Stimulated activated CD8-positive, alpha-beta memory T cell treated with anti-CD3 and anti-CD28 coated beads, Interleukin-2, amount 100 ng/mL, for 48 hours (primary cell): ENCODE measurements around the gene TBL1X.

Experiments used
- DNase-seq, 2 donors: peaks; one replicate each; pipeline ENCODE4 v3.0.0-alpha.2; 2020; ENCODE audit warnings: low read depth in 2 of 2

Gene TBL1X

DNA sequence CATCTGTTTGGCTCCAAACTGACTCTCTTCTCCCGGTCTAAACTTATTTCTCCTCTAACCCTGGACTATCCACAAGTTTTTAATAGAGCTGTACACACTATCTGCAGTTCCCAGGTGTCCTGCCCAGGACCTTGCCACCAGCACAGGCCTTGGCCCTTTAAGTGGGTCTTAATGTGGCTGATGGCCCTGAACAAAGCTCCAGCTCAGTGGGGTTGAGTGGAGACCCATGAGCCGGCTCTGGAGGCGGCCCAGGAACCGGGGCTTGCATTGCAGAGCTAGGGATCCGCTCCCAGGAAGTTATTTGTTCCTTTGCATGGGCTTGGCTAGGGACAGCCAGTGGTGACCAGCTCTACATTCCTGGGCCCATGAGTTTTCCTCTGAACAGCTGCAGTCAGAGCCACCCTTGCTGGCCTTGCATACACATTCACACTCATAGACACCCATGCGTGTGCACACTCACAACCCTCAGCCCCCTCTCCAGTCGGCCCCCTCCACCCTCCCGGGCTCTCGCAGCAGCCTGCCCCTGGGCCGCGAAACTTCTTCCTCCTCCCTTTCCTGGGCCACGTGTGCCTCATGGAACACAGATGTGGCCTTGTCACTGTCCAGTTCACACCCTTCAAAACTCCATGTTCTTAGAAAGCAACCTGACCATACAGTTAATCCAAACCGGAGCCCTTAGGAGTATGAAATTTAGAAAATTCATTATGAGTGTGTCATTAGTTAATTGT, 242.6 kb downstream of the TBL1X start:
- DNase-seq, result no peak

GRCh38 chrX:9708086-9708485, 243.2 kb downstream of the TBL1X start:
- DNase-seq, result no peak

DNA sequence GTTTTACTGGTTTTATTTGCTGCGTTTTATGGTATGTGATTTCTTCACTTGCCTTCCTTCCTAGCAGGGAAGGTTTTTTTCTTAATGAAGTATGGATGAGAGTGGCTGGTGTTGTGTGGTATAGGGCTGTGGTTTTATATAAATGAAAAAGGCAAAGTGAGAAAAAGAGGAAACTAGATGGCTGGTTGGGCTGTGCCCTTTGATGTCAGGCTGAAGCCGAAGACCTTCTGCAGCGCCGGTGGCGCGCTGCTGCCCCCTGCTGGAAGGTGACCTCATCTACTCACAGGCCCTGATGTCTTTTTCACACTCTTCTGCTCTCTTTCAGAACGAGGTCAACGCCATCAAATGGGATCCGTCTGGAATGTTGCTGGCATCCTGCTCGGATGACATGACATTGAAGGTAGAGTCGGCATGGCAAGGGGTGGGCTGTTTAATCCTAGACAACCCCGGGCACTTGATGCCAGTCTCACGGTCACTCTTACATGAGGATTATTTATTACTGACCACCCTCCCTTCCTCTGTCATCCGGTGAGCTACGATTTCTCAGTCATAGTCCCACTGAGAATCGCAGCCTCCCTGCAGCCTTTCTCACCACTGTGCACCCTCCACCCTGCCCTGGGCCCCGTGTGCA, 244.2 kb downstream of the TBL1X start:
- peak; percentile 58 to 62 for DNase-seq

DNA sequence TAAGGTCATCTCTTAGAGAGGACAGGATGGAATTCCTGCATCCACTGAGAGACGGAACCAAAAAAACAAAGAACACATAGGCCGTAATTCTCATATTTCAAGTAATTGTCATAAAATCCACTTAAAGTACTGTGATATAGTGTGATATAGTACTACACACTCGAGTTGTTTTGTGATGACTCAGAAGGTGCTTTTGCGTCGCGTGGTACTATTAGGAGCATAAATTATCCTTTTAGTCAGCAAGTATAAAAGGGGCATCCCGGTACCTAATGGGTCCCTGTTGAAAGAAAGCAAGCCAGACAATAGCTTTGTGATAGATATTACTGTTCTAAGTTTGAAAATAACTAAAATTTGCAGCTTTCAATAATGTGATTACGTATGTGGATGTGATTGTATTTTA, 245.5 kb downstream of the TBL1X start:
- DNase-seq, result no peak

DNA sequence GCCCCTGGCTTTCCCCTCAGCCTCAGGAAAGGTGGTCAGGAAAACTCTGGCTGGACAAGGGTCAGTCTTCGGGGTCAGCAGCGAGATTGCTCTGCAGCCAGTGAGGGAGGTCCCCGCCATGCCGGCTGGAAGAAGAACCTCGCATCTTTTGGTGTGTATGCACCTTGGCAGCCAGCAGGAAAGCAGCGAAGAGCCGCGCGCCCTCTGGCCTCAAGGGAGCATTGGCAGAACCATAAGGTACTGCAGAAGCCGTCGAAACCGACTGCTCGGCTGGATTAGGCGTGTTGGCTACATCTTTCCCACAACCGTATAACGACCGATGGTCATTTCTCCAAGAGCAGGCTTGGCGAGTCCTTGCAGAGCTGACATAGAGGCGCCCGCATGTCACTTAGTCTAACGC, 252.5 kb downstream of the TBL1X start:
- DNase-seq, result no peak

DNA sequence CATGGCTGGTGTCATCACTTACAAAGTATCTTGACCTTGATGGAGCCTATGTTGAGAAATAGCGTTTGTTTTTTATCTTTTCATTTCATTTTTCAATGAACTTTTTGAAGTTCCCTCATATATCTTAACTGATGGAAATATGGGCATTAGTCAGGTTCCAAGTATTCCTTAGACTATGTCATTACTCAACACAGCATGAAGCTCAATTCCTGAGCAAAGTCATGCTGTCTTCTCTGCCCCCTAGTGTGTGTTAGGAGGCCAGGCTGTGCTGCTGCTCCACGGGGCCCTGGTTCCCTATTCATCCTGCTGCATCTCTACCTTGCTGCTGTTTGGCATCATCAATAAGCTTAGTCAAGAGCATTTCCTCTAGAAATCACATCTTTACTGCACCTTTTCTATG, 259.9 kb downstream of the TBL1X start:
- no peak for DNase-seq

DNA sequence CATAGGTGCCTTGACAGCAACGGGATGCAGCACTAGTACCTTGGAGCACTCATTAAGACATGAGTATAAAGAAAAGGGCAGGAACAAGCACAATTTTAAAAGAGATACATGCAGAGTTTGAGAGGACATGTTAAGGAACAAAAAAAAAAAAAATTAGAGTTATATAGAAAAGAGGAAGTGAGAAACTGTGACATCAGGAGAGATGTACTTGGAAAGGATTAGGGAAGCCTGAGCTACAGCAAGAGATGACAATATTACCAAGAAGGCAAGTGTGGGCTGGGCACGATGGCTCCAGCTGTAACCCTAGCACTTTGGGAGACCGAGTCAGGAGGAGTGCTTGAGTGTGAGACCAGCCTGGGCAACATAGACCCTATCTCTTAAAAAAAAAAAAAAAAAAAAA, 263.4 kb downstream of the TBL1X start:
- no peak for DNase-seq

- no peak for DNase-seq
Observed at GRCh38 chrX:9729171-9729885, 264.5 kb downstream of the TBL1X start.

DNA sequence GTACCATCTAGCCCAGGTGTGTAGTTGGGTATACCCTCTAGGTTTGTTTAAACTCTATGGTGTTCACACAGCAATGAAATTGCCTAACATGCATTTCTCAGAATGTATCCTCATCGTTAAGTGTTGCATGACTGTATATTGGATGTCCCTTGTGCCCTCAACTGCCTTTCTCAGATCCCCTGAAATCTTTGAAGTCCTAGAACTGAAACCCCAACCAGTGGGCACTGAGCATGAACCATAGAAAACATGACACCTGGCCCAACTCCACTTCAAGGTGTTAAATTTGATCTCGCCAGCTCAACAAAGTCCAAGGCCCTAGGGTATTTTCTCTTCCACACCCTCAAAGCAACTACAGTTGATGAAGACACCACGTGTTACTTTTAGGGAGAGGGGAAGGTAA, 265.2 kb downstream of the TBL1X start:
- DNase-seq, result no peak

DNA sequence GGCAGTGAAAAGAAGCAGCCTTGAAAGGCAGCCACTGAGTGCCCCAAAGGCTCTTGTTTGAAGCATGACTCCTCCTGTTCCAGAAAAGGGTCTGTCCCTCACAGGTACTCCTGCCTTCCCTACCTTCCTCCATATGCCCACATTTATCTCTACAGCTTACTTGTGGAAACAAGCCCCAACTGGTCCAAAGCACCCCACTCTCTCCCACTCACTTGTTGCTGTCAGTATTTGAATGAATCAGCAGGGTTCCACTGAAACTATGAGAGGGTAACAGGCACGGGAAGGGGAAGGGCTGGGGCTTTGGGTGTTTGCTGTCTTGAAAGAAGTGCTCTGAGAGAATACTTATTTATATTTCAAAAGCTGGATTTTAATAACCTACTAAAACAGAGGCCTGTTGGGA, 265.9 kb downstream of the TBL1X start:
- no peak for DNase-seq

- no peak for DNase-seq
Observed at GRCh38 chrX:9737363-9737762, 272.5 kb downstream of the TBL1X start.

GRCh38 chrX:9738151-9738550, 273.3 kb downstream of the TBL1X start:
- DNase-seq, result no peak

DNA sequence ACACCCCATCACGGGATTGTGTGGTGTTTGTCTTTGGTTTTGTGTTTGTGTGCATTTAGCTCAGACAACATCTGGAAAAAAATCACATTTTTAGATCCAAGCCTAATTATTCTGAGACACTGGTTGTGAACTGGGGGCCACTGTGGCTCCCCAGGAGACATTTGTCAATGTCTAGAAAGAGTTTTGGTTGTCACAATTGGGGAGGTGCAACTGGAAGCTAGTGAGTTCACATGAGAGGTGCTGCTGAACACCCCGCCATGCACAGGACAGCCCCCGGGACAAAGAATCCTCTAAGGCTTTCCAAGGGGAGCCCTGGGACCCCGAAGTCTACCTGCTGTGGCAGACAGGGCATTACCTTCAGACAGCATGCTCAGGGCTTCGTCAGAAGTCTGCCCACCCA, 274.3 kb downstream of the TBL1X start:
- no peak for DNase-seq

- no peak for DNase-seq
Observed at GRCh38 chrX:9745417-9746115, 280.7 kb downstream of the TBL1X start.

- no peak for DNase-seq
Observed at GRCh38 chrX:9746148-9746888, 281.5 kb downstream of the TBL1X start.

- no peak for DNase-seq
Observed at GRCh38 chrX:9747644-9748043, 282.8 kb downstream of the TBL1X start.

- DNase-seq, result no peak
Observed at GRCh38 chrX:9749146-9749692, 284.4 kb downstream of the TBL1X start.

GRCh38 chrX:9757366-9757765, 292.5 kb downstream of the TBL1X start:
- DNase-seq, result no peak

DNA sequence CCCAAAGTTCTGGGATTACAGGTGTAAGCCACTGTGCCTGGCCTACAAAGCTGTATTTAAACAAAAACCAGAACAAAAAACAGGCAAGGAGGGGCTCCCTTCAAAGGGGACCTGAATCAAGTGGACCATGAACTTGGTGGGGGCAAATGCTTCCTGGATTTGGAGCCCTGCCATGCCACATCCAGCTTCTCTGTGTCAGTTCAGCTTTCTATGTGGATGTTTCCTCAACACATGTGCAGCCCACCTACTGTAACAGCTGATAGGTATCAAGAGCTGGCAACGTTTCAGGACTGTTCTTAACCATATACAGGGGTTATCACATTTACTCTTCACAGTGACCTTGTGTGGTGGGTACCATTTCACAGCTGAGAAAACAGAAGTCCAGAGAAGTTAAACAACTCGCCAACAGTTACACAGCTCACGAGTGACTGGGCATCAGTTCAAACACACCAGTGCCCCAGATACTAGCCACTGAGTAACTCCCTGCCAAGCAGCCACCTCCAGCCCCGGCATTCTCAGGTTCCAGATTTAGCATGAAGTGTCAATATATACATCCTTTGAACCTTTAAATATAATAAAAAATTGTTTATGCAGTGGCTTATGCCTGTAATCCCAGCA, 293.3 kb downstream of the TBL1X start:
- DNase-seq, result no peak

GRCh38 chrX:9759337-9759736, 294.5 kb downstream of the TBL1X start:
- DNase-seq, result no peak
